GM12874 (cell line): ENCODE results near the gene DYNC2LI1.

ENCODE experiments used
- TF ChIP-seq, protein P1 (sequence below): IDR thresholded peaks from 2 replicates; pipeline ENCODE4 v1.5.1; 2011; ENCODE audit warnings: low read depth, mild to moderate bottlenecking, control low read depth, low read length, moderate library complexity; ENCODE audit not compliant: insufficient read depth

DYNC2LI1 gene

DNA sequence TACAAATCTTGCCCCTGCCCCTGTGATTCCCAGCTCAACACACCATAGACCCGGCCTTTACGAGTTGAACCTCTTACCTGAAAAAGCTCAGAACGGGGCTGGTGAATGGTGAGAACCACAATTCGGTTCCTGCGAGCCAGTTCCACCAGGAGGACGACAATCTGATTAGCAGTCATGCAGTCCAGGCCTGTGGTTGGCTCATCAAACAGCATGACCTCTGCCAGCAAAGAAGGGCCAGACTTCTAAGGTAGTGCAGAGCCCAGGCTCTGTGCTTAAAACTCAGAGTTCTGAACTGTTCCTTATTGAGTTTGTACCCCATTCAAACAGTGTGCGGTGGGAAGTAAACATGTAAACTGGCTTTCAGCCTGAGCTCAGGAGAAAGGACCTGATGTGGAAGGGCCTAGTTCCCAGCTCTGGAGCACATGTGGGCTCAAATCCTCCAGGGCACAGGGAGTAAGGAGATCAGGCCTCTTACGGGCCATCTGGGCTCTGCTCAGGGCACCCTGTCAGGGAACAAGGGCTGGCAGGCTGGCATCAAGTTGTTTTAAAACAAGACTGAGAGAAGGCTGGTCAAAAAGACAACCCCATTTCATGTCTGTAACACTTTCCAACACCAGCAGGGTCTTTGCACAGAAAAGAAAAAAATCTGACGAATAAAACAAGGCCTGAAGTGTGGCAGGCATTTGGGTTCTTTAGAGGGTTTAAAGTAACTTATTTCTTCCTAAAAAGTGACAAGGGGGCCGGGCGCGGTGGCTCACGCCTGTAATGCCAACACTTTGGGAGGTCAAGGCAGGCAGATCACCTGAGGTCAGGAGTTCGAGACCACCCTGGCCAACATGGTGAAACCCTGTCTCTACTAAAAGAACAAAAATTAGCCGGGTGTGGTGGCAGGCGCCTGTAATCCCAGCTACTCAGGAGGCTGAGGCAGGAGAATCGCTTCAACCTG, 52.7 kb downstream of the DYNC2LI1 start:
- TF ChIP-seq, protein P1, sequence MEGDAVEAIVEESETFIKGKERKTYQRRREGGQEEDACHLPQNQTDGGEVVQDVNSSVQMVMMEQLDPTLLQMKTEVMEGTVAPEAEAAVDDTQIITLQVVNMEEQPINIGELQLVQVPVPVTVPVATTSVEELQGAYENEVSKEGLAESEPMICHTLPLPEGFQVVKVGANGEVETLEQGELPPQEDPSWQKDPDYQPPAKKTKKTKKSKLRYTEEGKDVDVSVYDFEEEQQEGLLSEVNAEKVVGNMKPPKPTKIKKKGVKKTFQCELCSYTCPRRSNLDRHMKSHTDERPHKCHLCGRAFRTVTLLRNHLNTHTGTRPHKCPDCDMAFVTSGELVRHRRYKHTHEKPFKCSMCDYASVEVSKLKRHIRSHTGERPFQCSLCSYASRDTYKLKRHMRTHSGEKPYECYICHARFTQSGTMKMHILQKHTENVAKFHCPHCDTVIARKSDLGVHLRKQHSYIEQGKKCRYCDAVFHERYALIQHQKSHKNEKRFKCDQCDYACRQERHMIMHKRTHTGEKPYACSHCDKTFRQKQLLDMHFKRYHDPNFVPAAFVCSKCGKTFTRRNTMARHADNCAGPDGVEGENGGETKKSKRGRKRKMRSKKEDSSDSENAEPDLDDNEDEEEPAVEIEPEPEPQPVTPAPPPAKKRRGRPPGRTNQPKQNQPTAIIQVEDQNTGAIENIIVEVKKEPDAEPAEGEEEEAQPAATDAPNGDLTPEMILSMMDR: no peak

DNA sequence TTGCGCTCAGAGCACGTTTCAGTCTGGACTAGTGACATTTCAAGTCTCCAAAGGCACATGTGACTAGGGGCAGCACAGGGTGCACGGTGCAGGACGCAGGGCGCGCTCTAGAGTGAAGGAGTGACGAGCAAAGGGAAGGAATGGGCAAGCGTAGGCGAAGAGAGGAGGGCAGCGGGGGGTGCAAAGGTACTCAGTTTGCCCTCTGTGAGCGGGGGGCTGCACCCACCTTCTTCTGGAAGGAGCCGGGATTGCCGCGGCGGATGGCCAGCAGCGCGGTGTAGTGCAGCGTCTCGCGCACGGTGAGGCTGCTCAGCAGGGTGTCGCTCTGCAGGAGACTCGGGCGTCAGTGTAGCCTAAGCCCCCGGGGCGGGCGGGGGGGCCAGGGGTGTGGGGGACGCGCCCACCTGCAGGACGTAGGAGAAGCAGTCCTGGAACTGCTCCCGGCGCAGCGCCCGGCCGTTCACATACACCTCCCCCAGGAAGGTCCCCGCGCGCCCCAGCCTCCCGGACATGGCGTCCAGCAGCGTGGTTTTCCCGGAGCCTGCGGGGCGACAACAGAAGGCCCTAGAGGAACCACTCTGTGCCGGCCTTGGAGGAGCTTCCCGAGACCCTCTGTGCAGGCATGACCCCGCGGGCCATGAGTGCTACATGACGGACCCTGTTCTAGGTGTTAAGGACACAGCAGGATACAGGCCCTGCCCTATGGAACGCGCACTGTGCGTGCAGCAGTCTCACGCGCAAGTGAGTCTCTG, 57.9 kb downstream of the DYNC2LI1 start:
- TF ChIP-seq, protein P1: no peak

DNA sequence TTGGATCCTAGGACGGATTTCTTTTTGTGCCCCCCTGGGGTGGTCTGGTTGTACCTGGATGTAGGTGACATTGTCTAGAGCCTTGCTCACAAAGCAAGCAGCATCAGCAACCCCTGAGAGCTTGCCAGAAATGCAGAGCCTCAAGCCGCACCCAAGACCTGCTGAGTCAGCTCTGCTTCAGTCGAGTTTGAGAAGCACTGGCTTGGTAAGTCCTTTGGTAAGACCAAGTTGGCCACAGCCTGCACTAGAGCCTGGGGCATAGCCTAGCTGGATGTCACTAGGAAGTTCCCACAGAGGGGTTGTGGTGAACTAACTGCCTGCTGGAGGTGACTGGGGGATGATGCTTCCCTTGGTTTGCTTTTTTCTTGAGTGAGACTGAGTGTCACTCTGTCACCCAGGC, 58.6 kb downstream of the DYNC2LI1 start:
- TF ChIP-seq, protein P1: no peak

- TF ChIP-seq, protein P1: no peak
Measured at GRCh38 chr2:43837033-43837432, 63.2 kb downstream of the DYNC2LI1 start.

- TF ChIP-seq, protein P1: no peak
Measured at GRCh38 chr2:43837831-43838559, 64.2 kb downstream of the DYNC2LI1 start.

DNA sequence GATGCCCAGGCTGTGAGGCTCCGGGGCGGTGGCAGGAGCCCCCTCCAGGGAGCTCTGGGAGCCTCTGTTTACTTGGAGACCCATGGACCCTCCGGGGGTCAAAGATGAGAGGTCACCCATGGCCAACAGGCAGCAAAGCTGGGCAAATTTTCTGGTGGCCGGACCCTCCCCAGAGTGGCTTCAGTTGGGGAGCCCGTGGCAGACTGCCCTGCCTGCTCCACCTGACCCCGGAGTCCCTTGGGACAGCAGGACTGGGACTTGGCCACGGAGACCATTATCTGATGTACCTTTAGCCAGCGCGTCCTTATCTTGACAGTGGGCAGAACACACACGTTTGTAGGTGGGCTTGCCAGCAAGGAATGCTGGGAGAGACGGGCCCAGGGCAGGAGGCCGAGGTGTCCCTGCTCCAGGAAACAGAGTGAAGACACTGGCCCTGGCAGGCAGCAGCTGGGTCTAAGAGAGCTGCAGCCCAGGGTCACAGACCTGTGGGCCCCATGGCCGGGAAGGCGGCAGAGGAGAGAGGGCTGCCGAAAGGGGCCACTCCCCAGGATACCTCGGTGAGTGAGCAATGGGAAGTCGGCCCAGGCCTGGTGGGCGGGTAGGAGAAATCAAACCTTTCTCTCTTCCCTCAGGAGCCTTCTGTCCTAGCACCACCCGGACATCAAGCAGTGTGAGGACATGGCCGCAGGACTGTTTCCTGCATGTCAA, 64.9 kb downstream of the DYNC2LI1 start, which contains the start of the genes ABCG5 and ABCG8:
Gene ABCG5 (minus strand): TSS at position 280 of the 708 bp plus-strand sequence. CDS start 160 bp downstream, at position 120.
Gene ABCG8 (plus strand): TSS at position 412 of the 708 bp plus-strand sequence. CDS start 83 bp downstream, at position 495.
- TF ChIP-seq, protein P1: no peak
